Endothelial cell of umbilical vein (primary cell): ENCODE measurements around the gene MYD88.

Experiments
- CTCF ChIP-seq, 2 donors: IDR thresholded peaks; 1 replicate in 1 of 2; 2 replicates in 1 of 2; pipeline ENCODE4 v1.5.1; 2011; ENCODE audit warnings: low read length in 2 of 2, mild to moderate bottlenecking in 2 of 2, moderate library complexity in 2 of 2, control low read depth in 1 of 2, inconsistent platforms in 1 of 2, low read depth in 1 of 2; ENCODE audit not compliant: insufficient read depth in 1 of 2; ENCODE audit errors: extremely low read depth in 1 of 2
- MAX ChIP-seq: IDR thresholded peaks from 2 replicates; pipeline ENCODE4 v1.6.1; 2011; ENCODE audit not compliant: insufficient read depth, insufficient read length

- TF ChIP-seq CTCF (IDR thresholded peaks at IDR 0.05; ENCODE audit: extremely low read depth in 1 of 2, insufficient read depth in 1 of 2, low read depth in 1 of 2, low read length in 2 of 2) (no peak), MAX (no peak)
These were observed 15.7 kb upstream of the MYD88 start for GRCh38 chr3:38122712-38123290.
